GM23248 (cell line): ENCODE measurements around the gene OR5AR1. TPM values are rescaled to one million over a fixed set of nuclear protein-coding genes. Genes with fewer than 3 reads are reported as not detected.

Experiments used
- DNase-seq: peaks from one replicate; pipeline ENCODE4 v3.0.0-alpha.2; 2015
- H2AFZ ChIP-seq: fragments of 200-600 bp; sonication (generic); 2 replicates; pipeline ENCODE4 v1.6.1; 2016; ENCODE audit warnings: antibody characterized with exemption
- H3F3A ChIP-seq: fragments of 200-600 bp; sonication (generic); 2 replicates; pipeline ENCODE4 v1.6.1; 2016; ENCODE audit warnings: mild to moderate bottlenecking, antibody characterized with exemption, mixed run types; ENCODE audit not compliant: insufficient read depth
- H3K27ac ChIP-seq: fragments of 200-600 bp; sonication (generic); 2 replicates; pipeline ENCODE4 v1.5.1; 2016; ENCODE audit warnings: mild to moderate bottlenecking
- H3K27me3 ChIP-seq: fragments of 200-600 bp; sonication (generic); replicated peaks from 2 replicates; pipeline ENCODE4 v1.6.1; 2016; ENCODE audit warnings: mild to moderate bottlenecking; ENCODE audit not compliant: insufficient read depth
- H3K36me3 ChIP-seq: fragments of 200-600 bp; sonication (generic); 2 replicates; pipeline ENCODE4 v1.6.1; 2016; ENCODE audit warnings: low read depth, mild to moderate bottlenecking
- H3K4me1 ChIP-seq: fragments of 200-600 bp; sonication (generic); 2 replicates; pipeline ENCODE4 v1.6.1; 2016; ENCODE audit warnings: mild to moderate bottlenecking; ENCODE audit not compliant: insufficient read depth
- H3K4me2 ChIP-seq: fragments of 200-600 bp; sonication (generic); one replicate; pipeline ENCODE4 v1.6.1; 2016; ENCODE audit warnings: mild to moderate bottlenecking; ENCODE audit not compliant: unreplicated experiment
- H3K4me3 ChIP-seq: fragments of 200-600 bp; sonication (generic); 2 replicates; pipeline ENCODE4 v1.5.1; 2016; ENCODE audit warnings: mild to moderate bottlenecking
- H3K79me2 ChIP-seq: fragments of 200-600 bp; sonication (generic); 2 replicates; pipeline ENCODE4 v1.6.1; 2016; ENCODE audit warnings: mild to moderate bottlenecking; ENCODE audit not compliant: insufficient read depth
- H3K9ac ChIP-seq: fragments of 200-600 bp; sonication (generic); 2 replicates; pipeline ENCODE4 v1.6.1; 2016; ENCODE audit warnings: mild to moderate bottlenecking
- H3K9me2 ChIP-seq: fragments of 200-600 bp; sonication (generic); 2 replicates; pipeline ENCODE4 v1.6.1; 2016; ENCODE audit warnings: mixed run types, mild to moderate bottlenecking, moderate library complexity; ENCODE audit not compliant: insufficient read depth
- H3K9me3 ChIP-seq: fragments of 200-600 bp; sonication (generic); one replicate; pipeline ENCODE4 v1.6.1; 2017; ENCODE audit warnings: low read depth
- H4K20me1 ChIP-seq: fragments of 200-600 bp; sonication (generic); 2 replicates; pipeline ENCODE4 v1.6.0; 2016; ENCODE audit not compliant: insufficient read depth
- EZH2 ChIP-seq: fragments of 200-600 bp; sonication (generic); IDR thresholded peaks from 2 replicates; pipeline ENCODE4 v1.6.1; 2018; ENCODE audit warnings: antibody characterized with exemption, mild to moderate bottlenecking; ENCODE audit not compliant: insufficient read depth, poor library complexity, severe bottlenecking
- EZH2phosphoT487 ChIP-seq: fragments of 200-600 bp; sonication (generic); IDR thresholded peaks from 2 replicates; pipeline ENCODE4 v1.6.1; 2018; ENCODE audit warnings: antibody characterized with exemption, moderate library complexity, mild to moderate bottlenecking, low read depth; ENCODE audit not compliant: insufficient read depth
- WGBS, 2 experiments: methylation state at CpG; one replicate each; pipeline ENCODE4 v1.1.6; 2015 to 2017; ENCODE audit warnings: low lambda C conversion rate in 2 of 2, low coverage in 1 of 2; ENCODE audit errors: missing lambda C conversion rate in 2 of 2; 5-methylcytosine and 5-hydroxymethylcytosine counted together
- in situ Hi-C: fragments of 300-500 bp; cut with MboI; formaldehyde crosslinking; loops from 2 replicates; pipeline ENCODE4 v1.15.0; 2020
- polyA plus RNA-seq: library from polyadenylated mRNA; unstranded; fragments of >200 nt; fragmentation: Nextera tagmentation; extraction: Ambion mirVana; gene quantifications from 2 replicates; pipeline ENCODE4 v1.2.1, GENCODE V29; 2016
- total RNA-seq: library from RNA; depleted of rRNA; stranded (reverse); fragments of >200 nt; shearing (Covaris generic); gene quantifications from 2 replicates; pipeline ENCODE4 v1.2.3, GENCODE V29; 2014

OR5AR1 gene
- total and polyA plus RNA-seq, 2 experiments from 2014 or later: not detected

DNA sequence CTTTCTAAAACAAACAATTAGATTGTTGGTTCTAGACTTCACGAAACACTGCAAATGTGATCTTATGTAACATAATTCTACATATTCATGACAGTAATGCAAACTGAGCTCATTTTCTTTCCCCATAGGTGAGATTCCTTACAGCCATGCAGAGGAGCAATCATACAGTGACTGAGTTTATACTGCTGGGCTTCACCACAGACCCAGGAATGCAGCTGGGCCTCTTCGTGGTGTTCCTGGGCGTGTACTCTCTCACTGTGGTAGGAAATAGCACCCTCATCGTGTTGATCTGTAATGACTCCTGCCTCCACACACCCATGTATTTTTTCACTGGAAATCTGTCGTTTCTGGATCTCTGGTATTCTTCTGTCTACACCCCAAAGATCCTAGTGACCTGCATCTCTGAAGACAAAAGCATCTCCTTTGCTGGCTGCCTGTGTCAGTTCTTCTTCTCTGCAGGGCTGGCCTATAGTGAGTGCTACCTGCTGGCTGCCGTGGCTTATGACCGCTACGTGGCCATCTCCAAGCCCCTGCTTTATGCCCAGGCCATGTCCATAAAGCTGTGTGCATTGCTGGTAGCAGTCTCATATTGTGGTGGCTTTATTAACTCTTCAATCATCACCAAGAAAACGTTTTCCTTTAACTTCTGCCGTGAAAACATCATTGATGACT, 36.9 kb downstream of the OR5AR1 start:
- no peak for DNase-seq
- Histone ChIP-seq H2AFZ (no peak overlapping the region), H3K9me2 (0 out of 2 replicates have a peak, but pooled peaks cover 5% of the 10 kb centered on the region), H3K9ac (no peak overlapping the region), H3F3A (no peaks in the 10 kb centered on the region), H3K79me2 (no peaks in the 10 kb centered on the region), H3K36me3 (no peaks in the 10 kb centered on the region), H3K27ac (no peak overlapping the region), H3K27me3 (no peaks in the 10 kb centered on the region), H3K4me1 (no peaks in the 10 kb centered on the region), H3K4me3 (no peak overlapping the region), H3K9me3 (no peaks in the 10 kb centered on the region), H4K20me1 (no peaks in the 10 kb centered on the region), H3K4me2 (no peak overlapping the region)
- TF ChIP-seq EZH2 (no peak), EZH2phosphoT487 (no peak)
- in situ Hi-C loops: no loop called here
- 8 to 12% methylated on average over 10 of the region's 10 CpGs for WGBS, 2 experiments

DNA sequence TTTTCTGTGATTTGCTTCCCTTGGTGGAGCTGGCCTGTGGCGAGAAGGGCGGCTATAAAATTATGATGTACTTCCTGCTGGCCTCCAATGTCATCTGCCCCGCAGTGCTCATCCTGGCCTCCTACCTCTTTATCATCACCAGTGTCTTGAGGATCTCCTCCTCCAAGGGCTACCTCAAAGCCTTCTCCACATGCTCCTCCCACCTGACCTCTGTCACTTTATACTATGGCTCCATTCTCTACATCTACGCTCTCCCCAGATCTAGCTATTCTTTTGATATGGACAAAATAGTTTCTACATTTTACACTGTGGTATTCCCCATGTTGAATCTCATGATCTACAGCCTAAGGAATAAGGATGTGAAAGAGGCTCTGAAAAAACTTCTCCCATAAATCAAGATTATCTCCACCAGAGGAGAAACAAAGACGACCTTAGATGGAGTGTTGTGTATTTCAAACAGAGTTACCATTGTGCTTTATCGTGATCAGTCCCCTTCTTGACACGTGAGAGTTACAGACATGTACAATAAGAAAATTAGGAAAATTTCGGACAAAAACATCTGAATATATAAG, 37.5 kb downstream of the OR5AR1 start:
- Histone ChIP-seq H4K20me1 (no peaks in the 10 kb centered on the region), H3K27me3 (no peaks in the 10 kb centered on the region), H3K4me2 (no peak overlapping the region), H3K9me3 (no peaks in the 10 kb centered on the region), H3K9me2 (0 out of 2 replicates have a peak, but pooled peaks cover 5% of the 10 kb centered on the region), H3F3A (no peaks in the 10 kb centered on the region), H3K27ac (no peak overlapping the region), H2AFZ (no peak overlapping the region), H3K4me1 (no peaks in the 10 kb centered on the region), H3K4me3 (no peak overlapping the region), H3K9ac (no peak overlapping the region), H3K36me3 (no peaks in the 10 kb centered on the region), H3K79me2 (no peaks in the 10 kb centered on the region)
- no peak for DNase-seq
- WGBS, 2 experiments: 12% methylated on average over 8 of the region's 8 CpGs
- TF ChIP-seq EZH2 (no peak), EZH2phosphoT487 (no peak)
- in situ Hi-C loops: no loop called here

DNA sequence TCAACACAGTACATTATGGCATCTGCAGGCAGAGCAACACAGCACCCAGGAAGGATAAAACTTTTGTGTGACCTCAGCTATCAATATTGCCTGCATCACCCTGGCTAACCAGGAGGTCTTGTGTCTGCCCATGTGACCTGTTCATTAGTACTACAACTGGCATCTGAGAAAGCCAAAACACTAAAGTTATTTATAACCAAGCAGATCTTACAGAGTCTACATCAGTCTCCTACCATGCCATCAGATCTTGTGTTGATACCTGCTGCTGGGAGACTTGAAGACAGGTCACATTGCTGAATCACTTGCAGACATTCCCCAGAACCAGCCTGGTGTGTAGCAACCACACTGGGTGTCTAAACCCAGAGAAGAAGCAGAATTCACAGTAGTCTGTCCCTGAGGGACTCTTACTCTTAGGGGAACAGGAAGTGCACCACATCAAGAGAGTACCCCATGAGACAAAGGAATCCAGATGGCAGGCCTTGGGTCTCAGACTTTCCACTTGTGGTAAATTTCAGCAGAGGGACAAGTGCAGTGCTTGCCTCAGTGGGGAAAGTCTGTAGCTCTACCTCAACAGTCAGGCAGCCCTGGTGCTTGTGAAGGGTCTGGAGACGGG, 42.4 kb downstream of the OR5AR1 start:
- no peak overlapping the region for H3K27ac ChIP-seq
- no peaks in the 10 kb centered on the region for H3K27me3 ChIP-seq
- no peaks in the 10 kb centered on the region for H3K4me1 ChIP-seq
- in situ Hi-C loops: no loop called here
- WGBS, 2 experiments: 0 to 11% methylated on average over 1 of the region's 1 CpG
- no peaks in the 10 kb centered on the region for H3K9me3 ChIP-seq
- no peak overlapping the region for H2AFZ ChIP-seq
- H3K4me3 ChIP-seq: no peak overlapping the region
- no peaks in the 10 kb centered on the region for H3K79me2 ChIP-seq
- no peaks in the 10 kb centered on the region for H3F3A ChIP-seq
- no peak overlapping the region for H3K9ac ChIP-seq
- H3K4me2 ChIP-seq: no peak overlapping the region
- H4K20me1 ChIP-seq: no peaks in the 10 kb centered on the region
- H3K9me2 ChIP-seq: no peaks in the 10 kb centered on the region
- no peak for DNase-seq
- TF ChIP-seq EZH2: no peak
- no peak for TF ChIP-seq EZH2phosphoT487
- H3K36me3 ChIP-seq: no peaks in the 10 kb centered on the region

DNA sequence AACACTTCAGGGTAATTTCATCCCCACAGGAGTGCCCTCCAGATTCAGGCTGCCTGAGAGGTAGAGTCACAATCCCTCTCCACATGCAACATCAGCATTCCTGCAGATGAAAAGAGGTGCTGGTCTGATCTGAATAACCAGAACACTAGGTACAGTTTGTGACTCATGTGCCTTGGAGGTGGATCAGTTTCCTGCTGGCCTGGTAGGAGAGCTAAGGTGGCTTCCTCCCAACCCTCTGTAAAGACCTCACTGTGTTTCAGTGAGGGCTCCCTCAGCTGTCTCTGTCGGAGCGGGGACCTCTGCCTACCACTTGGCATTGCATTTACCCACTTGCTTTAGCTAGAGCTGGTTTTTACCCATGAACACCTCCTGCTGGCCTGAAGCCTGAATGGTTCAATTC, 43.0 kb downstream of the OR5AR1 start:
- in situ Hi-C loops: no loop called here
- 38 to 58% methylated on average over 2 of the region's 2 CpGs for WGBS, 2 experiments

More for the DNA sequence above, 43.0 kb downstream of the OR5AR1 start:
- H3K4me2 ChIP-seq: no peak overlapping the region
- no peak for TF ChIP-seq EZH2
- TF ChIP-seq EZH2phosphoT487: no peak
- H3K36me3 ChIP-seq: no peaks in the 10 kb centered on the region
- H3K9ac ChIP-seq: no peak overlapping the region
- no peak overlapping the region for H3K27ac ChIP-seq
- H3K9me2 ChIP-seq: no peaks in the 10 kb centered on the region
- DNase-seq: no peak
- H3K4me3 ChIP-seq: no peak overlapping the region
- no peaks in the 10 kb centered on the region for H3K27me3 ChIP-seq
- H3K4me1 ChIP-seq: no peaks in the 10 kb centered on the region
- H4K20me1 ChIP-seq: no peaks in the 10 kb centered on the region
- H3K9me3 ChIP-seq: no peaks in the 10 kb centered on the region
- H3F3A ChIP-seq: no peaks in the 10 kb centered on the region
- no peak overlapping the region for H2AFZ ChIP-seq
- no peaks in the 10 kb centered on the region for H3K79me2 ChIP-seq
